HUES64 (cell line): ENCODE results near the gene MELTF.

Source experiments
- H3K27ac ChIP-seq: 2 replicates; pipeline ENCODE4 v1.7.0; 2013; ENCODE audit warnings: low read depth, low read length, inconsistent platforms
- H3K27me3 ChIP-seq: 2 replicates; pipeline ENCODE4 v1.6.1; 2013; ENCODE audit warnings: mild to moderate bottlenecking, low read length; ENCODE audit not compliant: insufficient read depth
- H3K36me3 ChIP-seq: 2 replicates; pipeline ENCODE4 v1.6.1; 2013; ENCODE audit warnings: mild to moderate bottlenecking, low read length; ENCODE audit not compliant: insufficient read depth
- H3K4me1 ChIP-seq: 2 replicates; pipeline ENCODE4 v1.6.1; 2013; ENCODE audit warnings: mild to moderate bottlenecking, low read length, moderate library complexity; ENCODE audit not compliant: insufficient read depth
- H3K4me3 ChIP-seq: 2 replicates; pipeline ENCODE4 v1.5.1; 2013; ENCODE audit warnings: mild to moderate bottlenecking, low read length, moderate library complexity
- H3K9ac ChIP-seq: 2 replicates; pipeline ENCODE4 v1.6.1; 2013; ENCODE audit warnings: mild to moderate bottlenecking, low read depth, low read length
- H3K9me3 ChIP-seq: 2 replicates; pipeline ENCODE4 v1.6.1; 2013; ENCODE audit warnings: low read depth, low read length; ENCODE audit not compliant: insufficient read depth
- WGBS: fragments of 150-250, 120-280 bp; methylation state at CpG from one replicate; pipeline ENCODE4 v1.1.7; 2013; ENCODE audit warnings: missing lambda C conversion rate; 5-methylcytosine and 5-hydroxymethylcytosine counted together

Gene MELTF

GRCh38 chr3:197025736-197026480, 3.7 kb downstream of the MELTF start:
- H3K4me1 ChIP-seq = peaks cover 22% of the 10 kb centered on the region
- H3K36me3 ChIP-seq = no peaks in the 10 kb centered on the region
- no peaks in the 10 kb centered on the region for H3K9me3 ChIP-seq
- no peak overlapping the region for H3K9ac ChIP-seq
- H3K27ac ChIP-seq = no peak overlapping the region
- H3K27me3 ChIP-seq = peaks cover 25% of the 10 kb centered on the region
- H3K4me3 ChIP-seq = no peak overlapping the region
- WGBS = 94% methylated on average over 21 of the region's 21 CpGs

GRCh38 chr3:197024881-197025735, 4.5 kb downstream of the MELTF start:
- Histone ChIP-seq H3K27ac (no peak overlapping the region), H3K27me3 (peaks cover 23% of the 10 kb centered on the region), H3K4me3 (no peak overlapping the region), H3K9ac (no peak overlapping the region), H3K4me1 (peaks cover 18% of the 10 kb centered on the region; the same call in 1 of the 2 replicates), H3K9me3 (no peaks in the 10 kb centered on the region), H3K36me3 (no peaks in the 10 kb centered on the region)
- 90% methylated on average over 28 of the region's 28 CpGs for WGBS

GRCh38 chr3:197023998-197024651, 5.5 kb downstream of the MELTF start:
- 88% methylated on average over 36 of the region's 36 CpGs for WGBS
- Histone ChIP-seq H3K9me3 (no peaks in the 10 kb centered on the region), H3K36me3 (no peaks in the 10 kb centered on the region), H3K4me1 (peaks cover 18% of the 10 kb centered on the region; the same call in 1 of the 2 replicates), H3K9ac (no peak overlapping the region; the same call in 1 of the 2 replicates), H3K27ac (no peak overlapping the region), H3K27me3 (peaks cover 15% of the 10 kb centered on the region), H3K4me3 (no peak overlapping the region)

GRCh38 chr3:197023241-197023997, 6.2 kb downstream of the MELTF start:
- H3K27ac ChIP-seq = no peak overlapping the region
- H3K4me3 ChIP-seq = no peak overlapping the region

GRCh38 chr3:197022405-197023231, 7.0 kb downstream of the MELTF start:
- Histone ChIP-seq H3K4me3 (no peak overlapping the region), H3K36me3 (no peaks in the 10 kb centered on the region), H3K27me3 (peaks cover 2% of the 10 kb centered on the region), H3K9ac (no peak overlapping the region), H3K27ac (no peak overlapping the region), H3K4me1 (peaks cover 18% of the 10 kb centered on the region; the same call in 1 of the 2 replicates), H3K9me3 (no peaks in the 10 kb centered on the region)
- WGBS = 38% methylated on average over 22 of the region's 22 CpGs

More at GRCh38 chr3:197023241-197023997, 6.2 kb downstream of the MELTF start:
- Histone ChIP-seq H3K36me3 (no peaks in the 10 kb centered on the region), H3K4me1 (peaks cover 18% of the 10 kb centered on the region; the same call in 1 of the 2 replicates), H3K27me3 (peaks cover 8% of the 10 kb centered on the region), H3K9ac (no peak overlapping the region), H3K9me3 (no peaks in the 10 kb centered on the region)
- 85% methylated on average over 27 of the region's 27 CpGs for WGBS

GRCh38 chr3:197021729-197022404, 7.8 kb downstream of the MELTF start:
- no peak overlapping the region for H3K4me3 ChIP-seq
- H3K9me3 ChIP-seq = no peaks in the 10 kb centered on the region
- peaks cover 18% of the 10 kb centered on the region; the same call in 1 of the 2 replicates for H3K4me1 ChIP-seq
- WGBS = 88% methylated on average over 15 of the region's 15 CpGs
- H3K27me3 ChIP-seq = peaks cover 2% of the 10 kb centered on the region
- no peak overlapping the region for H3K27ac ChIP-seq
- no peak overlapping the region for H3K9ac ChIP-seq
- no peaks in the 10 kb centered on the region for H3K36me3 ChIP-seq

- H3K4me1 ChIP-seq = peaks cover 18% of the 10 kb centered on the region; the same call in 1 of the 2 replicates
These were observed 8.4 kb downstream of the MELTF start for GRCh38 chr3:197021231-197021630.

GRCh38 chr3:197019535-197019934, 10.1 kb downstream of the MELTF start:
- H3K27ac ChIP-seq = no peak overlapping the region
- no peaks in the 10 kb centered on the region for H3K36me3 ChIP-seq
- 93% methylated on average over 13 of the region's 13 CpGs for WGBS
- no peak overlapping the region for H3K9ac ChIP-seq
- no peak overlapping the region for H3K4me3 ChIP-seq
- no peaks in the 10 kb centered on the region for H3K9me3 ChIP-seq
- H3K4me1 ChIP-seq = peaks cover 18% of the 10 kb centered on the region; the same call in 1 of the 2 replicates
- peaks cover 2% of the 10 kb centered on the region for H3K27me3 ChIP-seq

More at GRCh38 chr3:197021231-197021630, 8.4 kb downstream of the MELTF start:
- no peak overlapping the region for H3K4me3 ChIP-seq
- peaks cover 2% of the 10 kb centered on the region for H3K27me3 ChIP-seq
- no peaks in the 10 kb centered on the region for H3K9me3 ChIP-seq
- 62% methylated on average over 10 of the region's 10 CpGs for WGBS
- no peak overlapping the region for H3K9ac ChIP-seq
- H3K27ac ChIP-seq = no peak overlapping the region
- H3K36me3 ChIP-seq = no peaks in the 10 kb centered on the region

GRCh38 chr3:197019021-197019420, 10.6 kb downstream of the MELTF start:
- Histone ChIP-seq H3K9ac (no peak overlapping the region), H3K9me3 (no peaks in the 10 kb centered on the region), H3K27ac (no peak overlapping the region), H3K27me3 (peaks cover 2% of the 10 kb centered on the region), H3K36me3 (no peaks in the 10 kb centered on the region), H3K4me3 (no peak overlapping the region), H3K4me1 (peaks cover 18% of the 10 kb centered on the region; the same call in 1 of the 2 replicates)
- 83% methylated on average over 6 of the region's 6 CpGs for WGBS
